A673 (cell line): ENCODE measurements around the gene ASTN2. TPM values are rescaled to one million over a fixed set of nuclear protein-coding genes. Genes with fewer than 3 reads are reported as not detected.

Experiments used
- BruUV-seq: library from RNA; stranded (reverse); fragments of 400-500 nt; replicated peaks from 2 replicates; lab custom pipeline; 2021; lab: Mats Ljungman, UMichigan
- CTCF ChIA-PET: fragments of 300-600 bp; sonication (Branson Sonifier 250); formaldehyde crosslinking; loops from one replicate; lab custom pipeline; 2022; ENCODE audit warnings: antibody characterized with exemption; lab: Charles Lee
- POLR2A ChIA-PET: fragments of 300-600 bp; sonication (Branson Sonifier 250); formaldehyde crosslinking; loops from one replicate; lab custom pipeline; 2022; ENCODE audit warnings: antibody characterized with exemption; ENCODE audit not compliant: low non-redundant PET; lab: Charles Lee
- DNase-seq: peaks from one replicate; pipeline ENCODE4 v3.0.0-alpha.2; 2015; ENCODE audit warnings: low spot score
- H3K27ac ChIP-seq: fragments of 200-600 bp; sonication (generic); 2 replicates; pipeline ENCODE4 v1.5.1; 2016; ENCODE audit warnings: mixed run types, low read depth, mild to moderate bottlenecking, mixed read lengths, antibody characterized with exemption, low read length; ENCODE audit not compliant: poor library complexity, severe bottlenecking
- H3K27me3 ChIP-seq: fragments of 200-600 bp; sonication (generic); replicated peaks from 2 replicates; pipeline ENCODE4 v1.6.1; 2017; ENCODE audit warnings: mixed run types, low read depth, mild to moderate bottlenecking, mixed read lengths, antibody characterized with exemption, low read length; ENCODE audit not compliant: insufficient read depth, poor library complexity
- H3K36me3 ChIP-seq: fragments of 200-600 bp; sonication (generic); 2 replicates; pipeline ENCODE4 v1.6.1; 2016; ENCODE audit warnings: mixed run types, mild to moderate bottlenecking, mixed read lengths, antibody characterized with exemption, low read length; ENCODE audit not compliant: insufficient read depth, poor library complexity, severe bottlenecking
- H3K4me1 ChIP-seq: fragments of 200-600 bp; sonication (generic); 2 replicates; pipeline ENCODE4 v1.6.1; 2017; ENCODE audit warnings: mixed run types, mild to moderate bottlenecking, mixed read lengths, antibody characterized with exemption, low read length; ENCODE audit not compliant: insufficient read depth, poor library complexity, severe bottlenecking
- H3K4me3 ChIP-seq: fragments of 200-600 bp; sonication (generic); 2 replicates; pipeline ENCODE4 v1.5.1; 2016; ENCODE audit warnings: low read depth, mixed run types, mild to moderate bottlenecking, mixed read lengths, low read length; ENCODE audit not compliant: poor library complexity, severe bottlenecking
- H3K9me3 ChIP-seq: fragments of 200-600 bp; sonication (generic); 2 replicates; pipeline ENCODE4 v1.6.1; 2016; ENCODE audit warnings: mixed run types, low read depth, mild to moderate bottlenecking, mixed read lengths, antibody characterized with exemption, low read length; ENCODE audit not compliant: poor library complexity, severe bottlenecking
- CTCF ChIP-seq: fragments of 300-800, 200-600 bp; sonication (generic); conservative IDR thresholded peaks from 2 replicates; pipeline ENCODE4 v1.5.1; 2017; ENCODE audit warnings: low read depth, mild to moderate bottlenecking, antibody characterized with exemption, low read length, moderate library complexity, mixed read lengths
- EZH2 ChIP-seq: fragments of 200-600 bp; sonication (generic); IDR thresholded peaks from 2 replicates; pipeline ENCODE4 v1.6.1; 2017; ENCODE audit warnings: borderline replicate concordance, low read depth, mild to moderate bottlenecking, mixed read lengths, antibody characterized with exemption, low read length; ENCODE audit not compliant: poor library complexity, severe bottlenecking
- intact Hi-C: fragments of 100-400 bp; cut with micrococcal nuclease; formaldehyde crosslinking; loops from one replicate; pipeline ENCODE4 v1.10.0; 2022; ENCODE audit not compliant: unreplicated experiment
- total RNA-seq: library from RNA; stranded (reverse); gene quantifications from 2 replicates; pipeline ENCODE4 v1.2.3, GENCODE V29; 2021

ASTN2 gene
- total RNA-seq, 1 experiment from 2014 or later: 3.4 TPM

- Histone ChIP-seq H3K36me3 (no peaks in the 10 kb centered on the region), H3K27ac (no peak overlapping the region), H3K4me1 (no peaks in the 10 kb centered on the region), H3K27me3 (no peaks in the 10 kb centered on the region), H3K4me3 (no peak overlapping the region), H3K9me3 (no peaks in the 10 kb centered on the region)
- no peak for TF ChIP-seq CTCF
- no peak for TF ChIP-seq EZH2
- intact Hi-C loops: no loop called here
- CTCF ChIA-PET: no interaction called here
- no TSS peak for BruUV-seq
- POLR2A ChIA-PET: no interaction called here
- DNase-seq: no peak
These were observed 99.6 kb downstream of the ASTN2 start for GRCh38 chr9:117315236-117315635.

- H3K4me1 ChIP-seq: no peaks in the 10 kb centered on the region
- TF ChIP-seq CTCF: no peak
- no peak for TF ChIP-seq EZH2
- no peak overlapping the region for H3K27ac ChIP-seq
- ChIA-PET CTCF (no interaction called here), POLR2A (no interaction called here)
- no peaks in the 10 kb centered on the region for H3K9me3 ChIP-seq
- BruUV-seq: no TSS peak
- intact Hi-C loops: no loop called here
- H3K4me3 ChIP-seq: no peak overlapping the region
- no peaks in the 10 kb centered on the region for H3K27me3 ChIP-seq
- H3K36me3 ChIP-seq: no peaks in the 10 kb centered on the region
- no peak for DNase-seq
These were observed 100.9 kb downstream of the ASTN2 start for GRCh38 chr9:117313989-117314388.

GRCh38 chr9:117307701-117308100 lies 107.2 kb downstream of the ASTN2 start:
- TF ChIP-seq EZH2 (no peak), CTCF (no peak)
- H3K27me3 ChIP-seq: peaks cover 11% of the 10 kb centered on the region
- BruUV-seq: no TSS peak
- POLR2A ChIA-PET: no interaction called here
- H3K27ac ChIP-seq: no peak overlapping the region
- intact Hi-C loops: no loop called here
- H3K4me3 ChIP-seq: no peak overlapping the region
- H3K9me3 ChIP-seq: no peaks in the 10 kb centered on the region
- no peaks in the 10 kb centered on the region for H3K4me1 ChIP-seq
- DNase-seq: no peak
- CTCF ChIA-PET: no interaction called here
- no peaks in the 10 kb centered on the region for H3K36me3 ChIP-seq
